ENCODE data around the gene STC2. TPM values are rescaled to one million over a fixed set of nuclear protein-coding genes. Genes with fewer than 3 reads are reported as not detected.

STC2 gene
- total RNA-seq, 2 experiments from 2014 or later, result 40.9 to 45.9 TPM

GRCh38 chr5:173328844-173329490 is 753 bp upstream of the STC2 start:
- DNase-seq, result peak; percentile 61
- H3K4me3 Mint-ChIP-seq, result peak overlapping the region; percentile 98
- ChIA-PET CTCF (interaction anchor here (1.6 to 7.6 kb wide), 3 partner anchors 14 to 345 kb away, joined by 4 to 180 read pairs (median 6); partner anchors contain the start of gene ATP6V0E1), POLR2A (interaction anchor here (0.6 to 2.8 kb wide), 8 partner anchors 11 to 1941 kb away, joined by 3 to 11 read pairs (median 4); partner anchors contain the start of gene ATP6V0E1)
- no peak for TF ChIP-seq CTCF (IDR thresholded peaks at IDR 0.05)
- peak overlapping the region; percentile 89 for H3K27ac Mint-ChIP-seq
- peaks cover 6% of the 10 kb centered on the region for H3K9me3 Mint-ChIP-seq
- H3K4me1 Mint-ChIP-seq (ENCODE audit: low read depth), result peaks cover 39% of the 10 kb centered on the region
- intact Hi-C loops (cut with micrococcal nuclease), result no loop called here
- ATAC-seq, result peak; percentile 8
- H3K36me3 Mint-ChIP-seq (ENCODE audit: low read depth), result peaks cover 54% of the 10 kb centered on the region
- peaks cover 60% of the 10 kb centered on the region for H3K27me3 Mint-ChIP-seq

GRCh38 chr5:173327084-173327947 is 898 bp downstream of the STC2 start:
- intact Hi-C loops (cut with micrococcal nuclease), result no loop called here
- H3K27me3 Mint-ChIP-seq, result peaks cover 62% of the 10 kb centered on the region
- peaks cover 6% of the 10 kb centered on the region for H3K9me3 Mint-ChIP-seq
- ATAC-seq (no peak), DNase-seq (peak; percentile 28)
- peak overlapping the region; percentile 77 for H3K27ac Mint-ChIP-seq
- H3K4me3 Mint-ChIP-seq, result peak overlapping the region; percentile 98
- H3K4me1 Mint-ChIP-seq (ENCODE audit: low read depth), result peaks cover 42% of the 10 kb centered on the region
- ChIA-PET CTCF (interaction anchor here (0.7 to 7.6 kb wide), 4 partner anchors 12 to 343 kb away, joined by 3 to 180 read pairs (median 4); partner anchors contain the start of gene ATP6V0E1), POLR2A (interaction anchor here (0.7 to 1.6 kb wide), 4 partner anchors 12 to 183 kb away, joined by 3 to 6 read pairs (median 4); partner anchors contain the start of gene BNIP1)
- H3K36me3 Mint-ChIP-seq (ENCODE audit: low read depth), result peaks cover 71% of the 10 kb centered on the region
- TF ChIP-seq CTCF (IDR thresholded peaks at IDR 0.05), result no peak

- POLR2A ChIA-PET, result interaction anchor here (1.1 to 1.2 kb wide), 2 partner anchors 11 to 130 kb away, joined by 4 to 6 read pairs; no protein-coding TSS in a partner anchor
- CTCF ChIA-PET, result interaction anchor here (0.7 to 7.6 kb wide), 3 partner anchors 11 to 33 kb away, joined by 3 to 180 read pairs (median 5); no protein-coding TSS in a partner anchor
- intact Hi-C loops (cut with micrococcal nuclease), result no loop called here
Observed at GRCh38 chr5:173326501-173326960, 1.7 kb downstream of the STC2 start.

GRCh38 chr5:173325091-173325698 is 3.0 kb downstream of the STC2 start:
- H3K9me3 Mint-ChIP-seq, result no peaks in the 10 kb centered on the region
- peak overlapping the region; percentile 98 for H3K4me3 Mint-ChIP-seq
- ChIA-PET CTCF (no interaction called here), POLR2A (interaction anchor here (1.2 kb wide), 1 partner anchor 10 kb away, joined by 3 read pairs; no protein-coding TSS in a partner anchor)
- H3K27me3 Mint-ChIP-seq, result peaks cover 50% of the 10 kb centered on the region
- H3K36me3 Mint-ChIP-seq (ENCODE audit: low read depth), result peaks cover 84% of the 10 kb centered on the region
- peaks cover 31% of the 10 kb centered on the region for H3K4me1 Mint-ChIP-seq (ENCODE audit: low read depth)
- DNase-seq (no peak), ATAC-seq (no peak)
- H3K27ac Mint-ChIP-seq, result no peak overlapping the region
- no peak for TF ChIP-seq CTCF (IDR thresholded peaks at IDR 0.05)
- intact Hi-C loops (cut with micrococcal nuclease), result no loop called here

More at GRCh38 chr5:173326501-173326960, 1.7 kb downstream of the STC2 start:
- DNase-seq, result peak; percentile 20
- H3K9me3 Mint-ChIP-seq, result peaks cover 2% of the 10 kb centered on the region
- TF ChIP-seq CTCF (IDR thresholded peaks at IDR 0.05), result no peak
- peaks cover 38% of the 10 kb centered on the region for H3K4me1 Mint-ChIP-seq (ENCODE audit: low read depth)
- peak overlapping the region; percentile 98 for H3K4me3 Mint-ChIP-seq
- H3K27me3 Mint-ChIP-seq, result peaks cover 56% of the 10 kb centered on the region
- no peak for ATAC-seq
- peak overlapping the region; percentile 77 for H3K27ac Mint-ChIP-seq
- H3K36me3 Mint-ChIP-seq (ENCODE audit: low read depth), result peaks cover 73% of the 10 kb centered on the region

Data from activated CD8-positive, alpha-beta T cell treated with anti-CD3 and anti-CD28 coated beads for 36 hours (primary cell).